A549 (cell line): ENCODE results near the gene ACR. TPM values are rescaled to one million over a fixed set of nuclear protein-coding genes. Genes with fewer than 3 reads are reported as not detected.
"Not testable (repeated sequence)": the region's sequence is repeated elsewhere in the genome, so short reads cannot be mapped to it uniquely, and the experiment has no call there.

Source experiments
- ATAC-seq, 2 experiments: fragments of 200-7000 bp in 1 of 2; fragments of >200 bp in 1 of 2; cut with Nextera tagmentation in 1 of 2; cut with Tn5 transposase in 1 of 2; 3 replicates each; pipeline versions ENCODE4 v1.8.0 to v1.9.1; 2018 to 2020; ENCODE audit warnings: mild to moderate bottlenecking in 1 of 2, moderate library complexity in 1 of 2
- CTCF ChIA-PET: fragments of 300-600 bp; sonication (Branson Sonifier 250); formaldehyde crosslinking; extraction: SDS; loops from one replicate; lab custom pipeline; 2021; ENCODE audit warnings: antibody characterized with exemption, inconsistent platforms; lab: Yijun Ruan, JAX
- POLR2A ChIA-PET: fragments of 350-600 bp; formaldehyde crosslinking; extraction: SDS; loops from one replicate; lab custom pipeline; 2021; ENCODE audit warnings: antibody characterized with exemption, inconsistent platforms; lab: Yijun Ruan, JAX
- DNase-seq, 2 experiments: peaks; one replicate each; pipeline versions ENCODE4 v3.0.0 to v3.0.0-alpha.2; 2011 to 2016; ENCODE audit warnings: low read depth in 1 of 2, low spot score in 1 of 2
- FAIRE-seq: peaks from 2 replicates; lab custom pipeline; 2011; peaks lifted over from hg19 to GRCh38; lab: Jason Lieb, UNC
- H3K27ac ChIP-seq, 2 experiments: fragments of >200 bp; sonication (Bioruptor Twin); formaldehyde crosslinking; 3 replicates each; pipeline ENCODE4 v1.5.1; 2016 to 2017
- H3K4me1 ChIP-seq: fragments of >200 bp; sonication (Bioruptor Twin); formaldehyde crosslinking; 3 replicates; pipeline ENCODE4 v1.6.1; 2016
- H3K4me2 ChIP-seq: fragments of >200 bp; sonication (Bioruptor Twin); formaldehyde crosslinking; 3 replicates; pipeline ENCODE4 v1.6.1; 2016
- H3K4me3 ChIP-seq: fragments of >200 bp; sonication (Bioruptor Twin); formaldehyde crosslinking; 3 replicates; pipeline ENCODE4 v1.5.1; 2016
- H3K9me3 ChIP-seq: fragments of >200 bp; sonication (Bioruptor Twin); formaldehyde crosslinking; 3 replicates; pipeline ENCODE4 v1.6.1; 2016
- JUNB ChIP-seq: fragments of >200 bp; sonication (Bioruptor Twin); formaldehyde crosslinking; IDR thresholded peaks from 2 replicates; pipeline ENCODE4 v1.6.1; 2016
- RAD21 ChIP-seq, 2 experiments: fragments of >200 bp in 1 of 2; sonication (Bioruptor Twin) in 1 of 2; formaldehyde crosslinking in 1 of 2; IDR thresholded peaks in 1 of 2; conservative IDR thresholded peaks in 1 of 2; 2 replicates in 1 of 2; 3 replicates in 1 of 2; pipeline ENCODE4 v1.6.1; 2012 to 2018; ENCODE audit warnings: inconsistent platforms in 1 of 2
- TFCP2L1 ChIP-seq: fragments of 250-450 bp; sonication (Bioruptor Pico); IDR thresholded peaks from 2 replicates; pipeline ENCODE4 v1.5.0; 2021; ENCODE audit warnings: mild to moderate bottlenecking
- WGBS: methylation state at CpG from one replicate; pipeline ENCODE4 v1.1.6; 2017; ENCODE audit errors: missing lambda C conversion rate; 5-methylcytosine and 5-hydroxymethylcytosine counted together
- polyA plus RNA-seq, 4 experiments: library from polyadenylated mRNA; depleted of rRNA in 3 of 4; stranded (reverse); fragments of >200 nt; fragmentation: RNase III in 1 of 4; extraction: RNeasy Plus Mini Kit Qiagen cat#74134 plus additional on column Dnase treatment in 1 of 4; gene quantifications; 2 replicates in 3 of 4; 3 replicates in 1 of 4; pipeline ENCODE4 v1.2.3, GENCODE V29; 2011 to 2017
- TF ChIP-seq, protein P1 (sequence below): IDR thresholded peaks from 2 replicates; pipeline ENCODE4 v1.6.1; 2012
- TF ChIP-seq, protein P2 (sequence below): fragments of 250-450 bp; sonication (Bioruptor Pico); IDR thresholded peaks from 2 replicates; pipeline ENCODE4 v1.5.0; 2020; ENCODE audit warnings: low read depth, mild to moderate bottlenecking, moderate library complexity
- TF ChIP-seq, protein P3 (sequence below): fragments of >200 bp; sonication (Bioruptor Twin); formaldehyde crosslinking; IDR thresholded peaks from 2 replicates; pipeline ENCODE4 v1.6.1; 2016

The ACR gene
- polyA plus RNA-seq, 2 of the 4 experiments (the other 2 are of a cell fraction), result not detected

DNA sequence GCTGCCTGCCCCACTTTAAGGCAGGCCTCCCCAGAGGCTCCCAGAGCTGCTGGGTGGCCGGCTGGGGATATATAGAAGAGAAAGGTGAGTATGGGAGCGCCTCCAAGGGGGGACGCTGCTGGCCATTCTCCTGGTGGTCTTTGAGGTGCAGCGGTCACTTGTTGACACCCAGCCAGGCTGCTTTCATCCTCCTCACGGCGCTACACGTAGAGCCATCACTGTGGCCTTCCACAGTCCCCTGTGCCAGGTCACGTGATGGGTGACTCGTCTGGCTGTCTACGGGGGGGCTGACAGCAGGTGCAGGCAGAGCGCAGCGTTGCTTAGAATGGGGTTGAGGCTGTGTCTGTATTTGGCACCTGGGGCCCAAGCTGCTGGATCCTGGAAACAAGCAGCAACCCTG, 1.9 kb downstream of the ACR start (continued):
- TF ChIP-seq, protein P1, sequence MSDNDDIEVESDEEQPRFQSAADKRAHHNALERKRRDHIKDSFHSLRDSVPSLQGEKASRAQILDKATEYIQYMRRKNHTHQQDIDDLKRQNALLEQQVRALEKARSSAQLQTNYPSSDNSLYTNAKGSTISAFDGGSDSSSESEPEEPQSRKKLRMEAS, result no peak
- no peak for TF ChIP-seq RAD21 (conservative IDR thresholded peaks at IDR 0.05 in 1 of 2, IDR thresholded peaks at IDR 0.05 in 1 of 2)
- TF ChIP-seq, protein P2, sequence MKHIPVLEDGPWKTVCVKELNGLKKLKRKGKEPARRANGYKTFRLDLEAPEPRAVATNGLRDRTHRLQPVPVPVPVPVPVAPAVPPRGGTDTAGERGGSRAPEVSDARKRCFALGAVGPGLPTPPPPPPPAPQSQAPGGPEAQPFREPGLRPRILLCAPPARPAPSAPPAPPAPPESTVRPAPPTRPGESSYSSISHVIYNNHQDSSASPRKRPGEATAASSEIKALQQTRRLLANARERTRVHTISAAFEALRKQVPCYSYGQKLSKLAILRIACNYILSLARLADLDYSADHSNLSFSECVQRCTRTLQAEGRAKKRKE (CRISPR knock-in tag), result no peak
- TF ChIP-seq, protein P3, sequence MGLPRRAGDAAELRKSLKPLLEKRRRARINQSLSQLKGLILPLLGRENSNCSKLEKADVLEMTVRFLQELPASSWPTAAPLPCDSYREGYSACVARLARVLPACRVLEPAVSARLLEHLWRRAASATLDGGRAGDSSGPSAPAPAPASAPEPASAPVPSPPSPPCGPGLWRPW, result no peak
- no peak for TF ChIP-seq JUNB
- no peak for TF ChIP-seq TFCP2L1 (CRISPR knock-in tag)

DNA sequence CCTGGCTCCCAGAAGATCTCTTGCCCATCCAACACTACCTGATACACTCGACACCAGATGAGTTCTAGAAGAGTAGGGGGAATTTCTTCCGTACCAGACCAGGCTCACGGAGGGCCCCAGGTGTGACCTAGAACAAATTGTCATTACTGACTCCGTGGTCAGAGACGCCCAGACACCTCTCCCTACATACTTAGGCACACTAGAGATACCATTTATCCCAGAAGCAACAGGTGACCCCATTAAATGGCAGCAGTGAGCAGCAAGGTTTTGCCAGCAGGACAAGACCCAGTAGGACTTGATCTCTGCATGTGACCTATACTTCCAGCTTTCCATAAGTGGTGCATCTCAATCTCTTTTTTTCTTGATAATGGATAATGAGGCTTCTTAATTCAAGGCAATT, 2.7 kb downstream of the ACR start:
- POLR2A ChIA-PET, ATAC-seq, CTCF ChIA-PET: not testable (repeated sequence)

DNA sequence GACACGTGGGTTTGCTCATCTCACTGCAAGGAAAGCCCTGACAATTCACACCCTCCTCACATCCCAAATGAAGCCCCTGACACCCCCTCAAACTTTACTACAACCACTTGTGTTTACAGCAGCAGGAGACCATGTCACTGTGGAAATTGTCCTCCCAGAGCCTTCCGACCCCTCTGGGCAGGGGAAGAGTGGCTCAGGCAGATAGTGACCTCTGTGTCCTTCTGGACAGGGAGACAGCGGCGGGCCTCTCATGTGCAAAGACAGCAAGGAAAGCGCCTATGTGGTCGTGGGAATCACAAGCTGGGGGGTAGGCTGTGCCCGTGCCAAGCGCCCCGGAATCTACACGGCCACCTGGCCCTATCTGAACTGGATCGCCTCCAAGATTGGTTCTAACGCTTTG, 6.4 kb downstream of the ACR start:
- POLR2A ChIA-PET, H3K4me1 ChIP-seq, H3K9me3 ChIP-seq, CTCF ChIA-PET, H3K27ac ChIP-seq, FAIRE-seq, H3K4me2 ChIP-seq, H3K4me3 ChIP-seq, DNase-seq, ATAC-seq: not testable (repeated sequence)
- WGBS, result no CpG with 5 or more reads among the region's 12 CpGs

More for the DNA sequence above, 2.7 kb downstream of the ACR start:
- 66% methylated on average over 5 of the region's 5 CpGs for WGBS
- H3K4me2 ChIP-seq, H3K4me3 ChIP-seq, H3K4me1 ChIP-seq, H3K9me3 ChIP-seq, H3K27ac ChIP-seq, DNase-seq: not testable (repeated sequence)
- peak; percentile 54 for FAIRE-seq

DNA sequence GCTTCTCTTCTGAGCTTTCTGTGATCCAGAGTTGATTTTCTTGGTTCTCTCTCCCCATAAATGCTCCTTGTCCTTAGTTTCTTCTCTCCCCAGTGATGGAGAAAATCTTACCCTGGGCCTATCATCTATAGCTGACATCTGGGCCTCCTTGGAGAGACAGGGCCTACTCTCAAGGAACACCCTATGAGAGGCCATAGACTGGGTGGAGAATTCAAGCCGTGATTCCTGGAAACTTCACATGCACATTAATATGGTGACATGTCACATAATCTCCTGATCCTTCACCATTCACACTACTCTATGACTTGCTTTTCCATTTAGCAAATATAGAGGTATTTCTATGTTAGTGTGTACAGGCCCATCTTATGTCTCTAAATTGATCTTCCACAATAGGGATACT, 9.5 kb downstream of the ACR start:
- H3K4me1 ChIP-seq, H3K4me2 ChIP-seq, H3K27ac ChIP-seq, H3K9me3 ChIP-seq, ATAC-seq, H3K4me3 ChIP-seq, POLR2A ChIA-PET, DNase-seq, FAIRE-seq: not testable (repeated sequence)
- CTCF ChIA-PET, result interaction anchor here (0.6 to 0.7 kb wide), 2 partner anchors 16 to 88 kb away, joined by 3 read pairs; no protein-coding TSS in a partner anchor
- 88% methylated on average over 1 of the region's 1 CpG for WGBS

DNA sequence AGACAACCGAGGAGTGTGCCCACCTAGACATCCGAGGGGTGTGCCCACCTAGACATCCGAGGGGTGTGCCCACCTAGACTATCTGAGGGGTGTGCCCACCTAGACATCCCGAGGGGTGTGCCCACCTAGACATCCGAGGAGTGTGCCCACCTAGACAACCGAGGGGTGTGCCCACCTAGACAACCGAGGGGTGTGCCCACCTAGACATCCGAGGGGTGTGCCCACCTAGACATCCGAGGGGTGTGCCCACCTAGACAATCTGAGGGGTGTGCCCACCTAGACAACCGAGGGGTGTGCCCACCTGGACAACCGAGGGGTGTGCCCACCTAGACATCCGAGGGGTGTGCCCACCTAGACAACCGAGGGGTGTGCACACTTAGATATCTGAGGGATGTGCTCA, 10.6 kb downstream of the ACR start:
- FAIRE-seq, H3K4me2 ChIP-seq, H3K4me1 ChIP-seq, H3K27ac ChIP-seq, H3K9me3 ChIP-seq, ATAC-seq, DNase-seq, H3K4me3 ChIP-seq, POLR2A ChIA-PET: not testable (repeated sequence)
- 18% methylated on average over 2 of the region's 13 CpGs for whole genome bisulfite sequencing
- CTCF ChIA-PET, result interaction anchor here (0.8 kb wide), 1 partner anchor 31 kb away, joined by 3 read pairs; no protein-coding TSS in a partner anchor

DNA sequence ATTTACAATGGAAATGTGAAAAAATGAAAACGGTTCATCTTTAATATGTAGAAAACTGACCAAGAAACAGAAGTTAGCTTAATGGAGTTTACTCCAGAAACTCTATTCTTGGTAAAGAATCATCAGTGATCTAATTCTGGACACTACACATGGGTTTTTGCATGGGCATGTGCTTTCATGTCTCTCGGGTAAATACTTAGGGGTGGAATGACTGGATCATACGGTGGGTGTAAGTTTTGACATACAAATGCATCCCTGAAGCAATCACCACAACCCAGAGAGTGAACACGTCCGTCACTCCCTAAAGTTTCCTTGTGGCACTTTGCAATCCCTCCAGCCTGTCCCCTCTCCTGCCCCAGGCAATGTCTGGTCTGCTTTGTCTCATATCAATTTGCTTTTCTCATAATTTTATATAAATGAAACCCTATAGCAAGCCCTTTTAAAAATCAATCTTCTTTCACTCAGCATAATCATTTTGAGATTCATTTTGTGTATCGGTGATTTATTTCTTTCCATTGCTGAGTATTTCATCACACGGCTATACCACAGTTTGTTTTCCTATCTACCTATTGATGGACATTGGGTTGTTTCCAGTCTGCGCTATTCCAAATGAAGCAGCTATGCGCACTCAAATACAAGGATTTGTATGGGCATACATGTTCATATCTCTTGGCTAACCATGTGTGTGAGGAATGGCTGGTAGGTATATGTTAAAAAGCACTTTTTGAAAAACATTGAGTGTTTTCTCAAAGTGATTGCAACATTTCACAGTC, 11.5 kb downstream of the ACR start:
- H3K4me2 ChIP-seq, H3K27ac ChIP-seq, FAIRE-seq, DNase-seq, ATAC-seq, H3K4me3 ChIP-seq, H3K9me3 ChIP-seq, H3K4me1 ChIP-seq, POLR2A ChIA-PET: not testable (repeated sequence)
- WGBS, result 53% methylated on average over 9 of the region's 9 CpGs
- CTCF ChIA-PET, result interaction anchor here (0.8 kb wide), 1 partner anchor 32 kb away, joined by 3 read pairs; no protein-coding TSS in a partner anchor

DNA sequence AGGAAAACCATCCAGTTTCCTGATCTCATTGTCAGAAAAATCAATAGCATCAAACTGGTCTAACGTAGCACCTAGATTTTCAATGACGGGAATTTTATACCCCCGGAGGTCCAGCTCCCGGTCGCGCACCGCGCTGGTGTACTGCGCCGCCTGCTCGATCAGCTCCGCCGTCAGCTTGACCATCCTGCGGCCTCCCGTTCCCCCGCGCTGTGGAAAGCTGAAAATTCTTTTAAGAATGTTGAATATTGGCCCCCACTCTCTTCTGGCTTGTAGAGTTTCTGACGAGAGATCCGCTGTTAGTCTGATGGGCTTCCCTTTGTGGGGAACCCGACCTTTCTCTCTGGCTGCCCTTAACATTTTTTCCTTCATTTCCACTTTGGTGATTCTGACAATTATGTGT, 17.2 kb downstream of the ACR start:
- H3K4me1 ChIP-seq, H3K4me2 ChIP-seq, H3K9me3 ChIP-seq, H3K4me3 ChIP-seq, H3K27ac ChIP-seq, DNase-seq, ATAC-seq, CTCF ChIA-PET, POLR2A ChIA-PET, FAIRE-seq: not testable (repeated sequence)
- WGBS, result 95% methylated on average over 20 of the region's 20 CpGs

DNA sequence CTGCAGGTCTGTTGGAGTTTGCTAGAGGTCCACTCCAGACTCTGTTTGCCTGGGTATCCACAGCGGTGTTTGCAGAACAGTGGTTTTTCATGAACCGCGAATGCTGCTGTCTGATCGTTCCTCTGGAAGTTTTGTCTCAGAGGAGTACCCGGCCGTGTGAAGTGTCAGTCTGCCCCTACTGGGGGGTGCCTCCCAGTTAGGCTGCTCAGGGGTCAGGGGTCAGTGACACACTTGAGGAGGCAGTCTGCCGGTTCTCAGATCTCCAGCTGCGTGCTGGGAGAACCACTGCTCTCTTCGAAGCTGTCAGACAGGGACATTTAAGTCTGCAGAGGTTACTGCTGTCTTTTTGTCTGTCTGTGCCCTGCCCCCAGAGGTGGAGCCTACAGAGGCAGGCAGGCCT, 18.4 kb downstream of the ACR start:
- ATAC-seq, H3K27ac ChIP-seq, H3K4me3 ChIP-seq, DNase-seq, H3K4me1 ChIP-seq, FAIRE-seq, H3K9me3 ChIP-seq, POLR2A ChIA-PET, CTCF ChIA-PET: not testable (repeated sequence)
- peak overlapping the region; percentile 74; the same call in 1 of the 3 replicates for H3K4me2 ChIP-seq
- no CpG with 5 or more reads among the region's 9 CpGs for WGBS
